Subcutaneous abdominal adipose tissue (tissue), 5 donors: Measurements from ENCODE around the gene LRRC74A.
A peak's percentile ranks its signal among the peaks of the same experiment; 100 is the strongest.

Experiments used
- H3K27ac ChIP-seq: one replicate; pipeline ENCODE4 v1.7.0; 2013; ENCODE audit warnings: low read depth, mild to moderate bottlenecking, inconsistent platforms, low read length, moderate library complexity
- H3K27me3 ChIP-seq, 5 donors: one replicate each; pipeline ENCODE4 v1.7.0; 2013; ENCODE audit warnings: low read length in 5 of 5, inconsistent platforms in 1 of 5; ENCODE audit not compliant: control insufficient read depth in 5 of 5, insufficient read depth in 4 of 5
- H3K36me3 ChIP-seq, 5 donors: one replicate each; pipeline ENCODE4 v1.7.0; 2013; ENCODE audit warnings: low read length in 5 of 5; ENCODE audit not compliant: control insufficient read depth in 5 of 5, insufficient read depth in 5 of 5
- H3K4me1 ChIP-seq, 5 donors: one replicate each; pipeline ENCODE4 v1.7.0; 2013; ENCODE audit warnings: low read length in 5 of 5, mild to moderate bottlenecking in 3 of 5, moderate library complexity in 1 of 5; ENCODE audit not compliant: control insufficient read depth in 5 of 5, insufficient read depth in 5 of 5
- H3K4me3 ChIP-seq, 5 donors: one replicate each; pipeline ENCODE4 v1.7.0; 2013; ENCODE audit warnings: low read length in 5 of 5, low read depth in 1 of 5
- H3K9ac ChIP-seq, 5 donors: one replicate each; pipeline ENCODE4 v1.7.0; 2013; ENCODE audit warnings: low read length in 5 of 5, mild to moderate bottlenecking in 4 of 5, moderate library complexity in 3 of 5
- H3K9me3 ChIP-seq, 5 donors: one replicate each; pipeline ENCODE4 v1.7.0; 2013; ENCODE audit warnings: low read length in 5 of 5; ENCODE audit not compliant: control insufficient read depth in 5 of 5
- donor health status: healthy.
- donor health status: healthy.
- donor health status: healthy.
- donor health status: healthy.
- donor health status: healthy.

The LRRC74A gene

DNA sequence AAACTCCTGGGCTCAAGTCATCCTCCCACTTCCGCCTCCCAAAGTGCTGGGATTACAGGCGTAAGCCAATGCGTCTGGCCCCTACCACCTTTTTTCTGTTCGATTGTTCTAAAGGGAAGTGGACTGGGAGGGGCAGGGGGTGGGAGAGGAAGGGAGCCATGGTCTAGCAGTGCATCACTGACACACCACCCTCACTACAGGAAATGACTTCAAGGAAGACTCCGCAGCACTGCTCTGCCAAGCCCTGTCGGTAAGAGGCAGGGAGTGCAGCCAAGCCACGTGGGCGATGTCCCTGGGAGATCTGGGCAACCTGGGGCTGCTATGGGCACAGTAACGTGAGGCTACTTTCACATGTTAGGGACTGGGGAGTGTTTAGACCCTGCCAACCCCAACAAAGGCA lies 18.0 kb downstream of the LRRC74A start:
- H3K36me3 ChIP-seq: no peaks in the 10 kb centered on the region
- H3K4me1 ChIP-seq: peaks cover 0 to 13% (median 0%) of the 10 kb centered on the region in 5 donors
- H3K9me3 ChIP-seq: no peaks in the 10 kb centered on the region
- no peak overlapping the region for H3K4me3 ChIP-seq
- peak overlapping the region; percentile 24 for H3K27ac ChIP-seq
- no peak overlapping the region for H3K9ac ChIP-seq
- no peaks in the 10 kb centered on the region for H3K27me3 ChIP-seq

GRCh38 chr14:76846331-76847047 lies 20.3 kb downstream of the LRRC74A start:
- no peak overlapping the region for H3K27ac ChIP-seq
- H3K27me3 ChIP-seq: no peaks in the 10 kb centered on the region
- H3K9ac ChIP-seq: no peak overlapping the region
- H3K4me1 ChIP-seq: peaks cover 0 to 13% (median 0%) of the 10 kb centered on the region in 5 donors
- no peaks in the 10 kb centered on the region for H3K36me3 ChIP-seq
- no peak overlapping the region for H3K4me3 ChIP-seq
- H3K9me3 ChIP-seq: no peaks in the 10 kb centered on the region

DNA sequence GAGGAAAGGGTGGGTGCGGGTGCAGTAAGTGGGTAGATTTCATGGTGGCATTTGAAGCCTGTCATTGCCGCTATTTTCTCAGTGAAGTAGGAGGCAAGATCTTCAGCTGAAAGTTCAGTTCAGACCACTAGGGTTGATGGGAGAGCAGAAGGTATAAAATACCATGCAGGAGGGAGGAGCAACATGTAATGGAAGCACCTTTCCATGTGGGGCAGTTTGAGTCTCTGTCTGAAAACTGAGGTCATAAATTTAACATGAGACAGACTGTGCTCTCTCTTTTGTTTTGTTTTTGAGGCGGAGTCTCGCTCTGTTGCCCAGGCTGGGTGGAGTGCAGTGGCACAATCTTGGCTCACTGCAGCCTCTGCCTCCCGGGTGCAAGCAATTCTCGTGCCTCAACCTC lies 22.7 kb downstream of the LRRC74A start:
- no peaks in the 10 kb centered on the region for H3K9me3 ChIP-seq
- H3K27ac ChIP-seq: no peak overlapping the region
- peaks cover 0 to 10% (median 0%) of the 10 kb centered on the region in 5 donors for H3K4me1 ChIP-seq
- H3K27me3 ChIP-seq: no peaks in the 10 kb centered on the region
- no peak overlapping the region for H3K4me3 ChIP-seq
- H3K36me3 ChIP-seq: no peaks in the 10 kb centered on the region
- no peak overlapping the region for H3K9ac ChIP-seq

GRCh38 chr14:76855066-76855465 lies 28.9 kb downstream of the LRRC74A start:
- Histone ChIP-seq H3K27me3 (peaks cover 0 to 4% (median 0%) of the 10 kb centered on the region in 5 donors), H3K27ac (no peak overlapping the region), H3K9ac (no peak overlapping the region), H3K36me3 (no peaks in the 10 kb centered on the region), H3K9me3 (no peaks in the 10 kb centered on the region), H3K4me1 (no peaks in the 10 kb centered on the region), H3K4me3 (no peak overlapping the region)

- Histone ChIP-seq H3K4me3 (no peak overlapping the region), H3K27ac (no peak overlapping the region), H3K9me3 (no peaks in the 10 kb centered on the region), H3K9ac (no peak overlapping the region), H3K4me1 (no peaks in the 10 kb centered on the region), H3K36me3 (no peaks in the 10 kb centered on the region), H3K27me3 (peaks cover 0 to 4% (median 0%) of the 10 kb centered on the region in 5 donors)
Observed at GRCh38 chr14:76856769-76857168, 30.6 kb downstream of the LRRC74A start.

DNA sequence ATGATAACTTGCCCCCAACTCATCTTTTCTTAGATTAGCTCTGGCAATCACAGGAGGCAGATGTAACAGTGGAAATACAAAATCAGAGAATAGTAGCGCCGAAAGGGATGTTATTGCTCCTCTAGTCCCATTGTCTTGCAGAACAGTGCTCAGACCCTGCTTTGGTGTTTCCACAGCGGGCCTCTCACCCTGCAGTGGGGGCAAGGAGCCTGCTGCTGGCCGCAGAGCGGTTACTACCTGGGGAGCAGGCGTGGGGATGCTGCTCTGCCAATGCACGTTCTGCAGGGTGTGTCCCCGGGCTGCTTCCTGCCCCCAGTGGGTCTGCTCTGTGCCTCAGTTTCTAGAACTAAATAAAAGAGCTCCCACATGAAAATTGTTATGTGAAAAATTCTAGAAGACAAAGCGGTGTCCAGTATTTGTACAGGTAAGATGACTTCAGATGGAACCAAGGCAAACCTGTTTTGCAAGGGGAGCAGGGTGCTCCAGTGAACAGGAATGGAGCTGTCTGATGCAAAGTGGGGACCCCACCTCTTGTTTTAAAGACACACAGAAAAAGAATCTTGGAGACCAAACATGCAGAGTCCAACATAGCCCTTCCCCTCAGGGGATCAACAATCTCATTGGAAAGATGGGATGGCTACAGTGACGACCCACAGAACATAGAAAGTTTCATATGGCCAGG lies 35.5 kb downstream of the LRRC74A start:
- Histone ChIP-seq H3K4me1 (peaks cover 0 to 30% (median 13%) of the 10 kb centered on the region in 5 donors), H3K27me3 (peaks cover 0 to 4% (median 0%) of the 10 kb centered on the region in 5 donors), H3K36me3 (no peaks in the 10 kb centered on the region), H3K9ac (no peak overlapping the region), H3K4me3 (no peak overlapping the region), H3K9me3 (no peaks in the 10 kb centered on the region), H3K27ac (no peak overlapping the region)

DNA sequence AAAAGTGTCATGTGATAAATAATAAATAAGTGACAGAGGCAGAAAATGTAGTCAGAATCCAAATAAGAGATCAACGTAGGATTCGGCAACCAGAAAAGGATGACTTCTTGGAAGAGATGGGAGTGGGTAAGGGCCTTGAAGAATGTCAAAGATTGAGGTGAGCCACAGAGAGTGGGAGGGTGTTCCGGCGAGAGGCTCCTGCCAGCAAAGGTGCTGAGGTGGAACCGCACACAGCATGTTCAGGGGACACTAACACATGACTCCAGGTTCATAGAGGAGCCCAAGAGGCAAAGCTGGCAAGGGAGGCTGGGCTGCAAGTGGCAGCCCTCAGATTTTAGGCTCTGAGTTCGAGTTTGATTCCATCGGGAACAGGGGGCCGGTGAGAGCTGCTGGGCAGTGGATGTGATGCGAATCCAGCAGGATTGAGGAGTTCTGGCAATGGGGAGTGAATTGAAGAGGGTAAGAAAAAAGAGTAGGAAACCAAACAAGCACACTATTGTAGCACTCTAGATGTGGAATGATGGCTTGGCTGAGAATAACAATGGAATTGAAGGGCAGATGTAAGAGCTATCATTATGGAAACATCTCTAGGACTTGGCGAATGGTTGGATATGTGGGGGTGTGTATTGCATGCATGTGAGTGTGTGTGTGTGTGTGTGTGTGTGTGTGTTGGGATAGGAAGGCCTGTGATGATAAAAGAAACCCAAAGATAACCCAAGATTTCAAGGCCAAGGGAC lies 36.5 kb downstream of the LRRC74A start:
- H3K4me1 ChIP-seq: peaks cover 0 to 36% (median 18%) of the 10 kb centered on the region in 5 donors
- no peaks in the 10 kb centered on the region for H3K36me3 ChIP-seq
- H3K9ac ChIP-seq: no peak overlapping the region
- H3K27me3 ChIP-seq: peaks cover 0 to 4% (median 0%) of the 10 kb centered on the region in 5 donors
- H3K4me3 ChIP-seq: no peak overlapping the region
- H3K9me3 ChIP-seq: no peaks in the 10 kb centered on the region
- H3K27ac ChIP-seq: no peak overlapping the region

DNA sequence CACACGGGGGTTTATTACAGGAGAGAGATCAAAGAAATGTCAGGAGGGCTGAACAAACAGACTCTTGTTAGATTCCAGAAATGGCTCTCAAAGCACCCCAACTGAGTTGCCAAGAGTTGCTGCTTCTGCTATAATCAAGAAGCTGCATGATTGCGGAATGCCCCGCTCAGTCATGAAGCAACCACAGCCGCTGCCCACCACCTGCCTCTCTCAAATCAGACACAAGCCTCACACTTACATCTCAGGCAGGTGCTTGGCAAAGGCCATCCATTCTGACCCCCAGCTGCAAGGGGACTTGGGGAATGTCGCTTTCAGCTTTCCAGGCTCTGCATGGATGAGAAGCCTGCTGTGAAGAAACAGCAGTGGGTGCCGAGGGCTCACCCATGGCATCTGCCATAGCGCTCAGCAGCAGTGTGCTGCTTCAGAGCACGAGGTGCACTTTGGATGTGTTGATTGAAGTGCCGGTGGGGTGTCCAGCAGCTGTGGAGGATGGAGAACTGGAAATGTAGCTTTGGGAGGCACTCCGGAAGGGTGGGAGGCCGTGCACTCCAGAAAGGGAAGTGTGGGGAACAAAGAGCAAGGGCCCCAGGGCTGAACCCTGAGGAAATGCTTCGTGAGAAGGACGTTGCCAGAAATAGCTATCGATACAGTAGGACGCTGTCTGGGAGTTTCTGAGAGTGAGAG lies 37.7 kb downstream of the LRRC74A start:
- H3K27me3 ChIP-seq: peaks cover 0 to 14% (median 3%) of the 10 kb centered on the region in 5 donors
- no peaks in the 10 kb centered on the region for H3K36me3 ChIP-seq
- H3K4me3 ChIP-seq: peak overlapping the region in 3 of 5 donors; percentile 12 to 33 (median 23)
- H3K4me1 ChIP-seq: peaks cover 0 to 44% (median 23%) of the 10 kb centered on the region in 5 donors
- no peak overlapping the region for H3K9ac ChIP-seq
- no peak overlapping the region for H3K27ac ChIP-seq
- no peaks in the 10 kb centered on the region for H3K9me3 ChIP-seq

- Histone ChIP-seq H3K27ac (no peak overlapping the region), H3K4me1 (peaks cover 0 to 44% (median 23%) of the 10 kb centered on the region in 5 donors)
Observed at GRCh38 chr14:76866456-76866855, 40.2 kb downstream of the LRRC74A start.

More at GRCh38 chr14:76866456-76866855, 40.2 kb downstream of the LRRC74A start:
- H3K36me3 ChIP-seq: no peaks in the 10 kb centered on the region
- no peak overlapping the region for H3K9ac ChIP-seq
- H3K27me3 ChIP-seq: peaks cover 0 to 15% (median 7%) of the 10 kb centered on the region in 5 donors
- no peaks in the 10 kb centered on the region for H3K9me3 ChIP-seq
- H3K4me3 ChIP-seq: no peak overlapping the region
